Fibroblast of skin of left quadriceps (primary cell): Measurements from ENCODE around the gene UNC5C.

ENCODE experiments used
- DNase-seq, 2 experiments: peaks; one replicate each; pipeline ENCODE4 v3.0.0-alpha.2; 2013; ENCODE audit warnings: low read depth in 2 of 2

The UNC5C gene

GRCh38 chr4:95220205-95221175 is 328.3 kb downstream of the UNC5C start:
- no peak for DNase-seq

- DNase-seq = peak; percentile 3 to 11
Observed at GRCh38 chr4:95219109-95219508, 329.7 kb downstream of the UNC5C start.

GRCh38 chr4:95217197-95217596 is 331.6 kb downstream of the UNC5C start:
- no peak for DNase-seq

GRCh38 chr4:95216636-95217035 is 332.1 kb downstream of the UNC5C start:
- no peak for DNase-seq

- no peak for DNase-seq
Observed at GRCh38 chr4:95215991-95216605, 332.7 kb downstream of the UNC5C start.

- DNase-seq = no peak
Observed at GRCh38 chr4:95215043-95215442, 333.7 kb downstream of the UNC5C start.

GRCh38 chr4:95214408-95214807 is 334.4 kb downstream of the UNC5C start:
- DNase-seq = no peak

GRCh38 chr4:95213366-95213765 is 335.4 kb downstream of the UNC5C start:
- no peak for DNase-seq

- DNase-seq = no peak
Observed at GRCh38 chr4:95212692-95213091, 336.1 kb downstream of the UNC5C start.

- no peak for DNase-seq
Observed at GRCh38 chr4:95209927-95210326, 338.8 kb downstream of the UNC5C start.

- no peak for DNase-seq
Observed at GRCh38 chr4:95204873-95205272, 343.9 kb downstream of the UNC5C start.

GRCh38 chr4:95204267-95204844 is 344.4 kb downstream of the UNC5C start:
- DNase-seq = no peak

GRCh38 chr4:95198961-95199360 is 349.8 kb downstream of the UNC5C start:
- DNase-seq = no peak

- DNase-seq = no peak
Observed at GRCh38 chr4:95197353-95197752, 351.4 kb downstream of the UNC5C start.

- DNase-seq = no peak
Observed at GRCh38 chr4:95193391-95194224, 355.2 kb downstream of the UNC5C start.

- no peak for DNase-seq
Observed at GRCh38 chr4:95191537-95191936, 357.2 kb downstream of the UNC5C start.

- no peak for DNase-seq
Observed at GRCh38 chr4:95190751-95191436, 357.9 kb downstream of the UNC5C start.

GRCh38 chr4:95188701-95189370 is 359.9 kb downstream of the UNC5C start:
- DNase-seq = no peak

- no peak for DNase-seq
Observed at GRCh38 chr4:95186666-95187065, 362.1 kb downstream of the UNC5C start.

- no peak for DNase-seq
Observed at GRCh38 chr4:95183656-95184408, 364.9 kb downstream of the UNC5C start.
